ENCODE measurements around the gene LHPP.

GRCh38 chr10:124606822-124607221, 145.2 kb downstream of the LHPP start:
- TF ChIP-seq ZFP30 (CRISPR knock-in tag; IDR thresholded peaks at IDR 0.05) = no peak
- no peak for TF ChIP-seq RARB (CRISPR knock-in tag; IDR thresholded peaks at IDR 0.05)
- TF ChIP-seq TOX (CRISPR knock-in tag; IDR thresholded peaks at IDR 0.05; ENCODE audit: borderline replicate concordance) = no peak
- TF ChIP-seq CSDC2 (CRISPR knock-in tag; IDR thresholded peaks at IDR 0.05) = no peak
- no peak for TF ChIP-seq ARNTL (CRISPR knock-in tag; IDR thresholded peaks at IDR 0.05; ENCODE audit: borderline replicate concordance, low read depth)
- TF ChIP-seq ZFP3 (CRISPR knock-in tag; IDR thresholded peaks at IDR 0.05) = no peak
- no peak for TF ChIP-seq ZC3H10 (CRISPR knock-in tag; IDR thresholded peaks at IDR 0.05)
- TF ChIP-seq ISL1 (CRISPR knock-in tag; IDR thresholded peaks at IDR 0.05) = no peak
- no peak for TF ChIP-seq PPARA (CRISPR knock-in tag; IDR thresholded peaks at IDR 0.05; ENCODE audit: borderline replicate concordance)
- no peak for TF ChIP-seq GLIS3 (CRISPR knock-in tag; IDR thresholded peaks at IDR 0.05)
- TF ChIP-seq PATZ1 (CRISPR knock-in tag; IDR thresholded peaks at IDR 0.05; ENCODE audit: borderline replicate concordance) = no peak
- no peak for TF ChIP-seq TCF4 (CRISPR knock-in tag; IDR thresholded peaks at IDR 0.05; ENCODE audit: borderline replicate concordance)
- TF ChIP-seq BACH2 (CRISPR knock-in tag; IDR thresholded peaks at IDR 0.05; ENCODE audit: borderline replicate concordance) = no peak

Data from SK-N-SH treated with all-trans-retinoic acid at 6 μM for 48 hours (cell line).